Keratinocyte (primary cell): ENCODE measurements around the gene NLRP3. TPM values are rescaled to one million over a fixed set of nuclear protein-coding genes. Genes with fewer than 3 reads are reported as not detected.

ENCODE experiments used
- DNase-seq: peaks from one replicate; pipeline ENCODE4 v3.0.0-alpha.2; 2011; ENCODE audit warnings: low read depth, missing footprints, low spot score
- FAIRE-seq: peaks from 2 replicates; lab custom pipeline; 2011; peaks lifted over from hg19 to GRCh38; lab: Jason Lieb, UNC
- H2AFZ ChIP-seq: 2 replicates; pipeline ENCODE4 v1.6.0; 2012; ENCODE audit warnings: low read length, control low read depth, inconsistent platforms; ENCODE audit not compliant: control insufficient read depth
- H3K27ac ChIP-seq: 2 replicates; pipeline ENCODE4 v1.5.1; 2011; ENCODE audit warnings: low read length; ENCODE audit not compliant: control insufficient read depth, insufficient read depth
- H3K27me3 ChIP-seq: 3 replicates; pipeline ENCODE4 v1.6.0; 2011; ENCODE audit warnings: low read length; ENCODE audit not compliant: control insufficient read depth, insufficient read depth; ENCODE audit errors: extremely low read depth
- H3K36me3 ChIP-seq, 2 experiments: 2 replicates in 1 of 2; 3 replicates in 1 of 2; pipeline ENCODE4 v1.5.1; 2011; ENCODE audit warnings: low read length in 2 of 2, mild to moderate bottlenecking in 1 of 2; ENCODE audit not compliant: control insufficient read depth in 2 of 2, insufficient read depth in 2 of 2; ENCODE audit errors: extremely low read depth in 1 of 2
- H3K4me1 ChIP-seq: 3 replicates; pipeline ENCODE4 v1.5.1; 2011; ENCODE audit warnings: low read length; ENCODE audit not compliant: control insufficient read depth, insufficient read depth; ENCODE audit errors: extremely low read depth
- H3K4me2 ChIP-seq: 3 replicates; pipeline ENCODE4 v1.6.0; 2011; ENCODE audit warnings: low read depth, low read length; ENCODE audit not compliant: control insufficient read depth, insufficient read depth; ENCODE audit errors: extremely low read depth
- H3K4me3 ChIP-seq, 3 experiments: fragments of 200-600 bp in 1 of 3; sonication (generic) in 1 of 3; 2 replicates in 2 of 3; 3 replicates in 1 of 3; pipeline ENCODE4 v1.5.1; 2011 to 2016; ENCODE audit warnings: low read length in 3 of 3, mild to moderate bottlenecking in 3 of 3, control low read depth in 2 of 3, inconsistent platforms in 1 of 3, low read depth in 1 of 3, mixed read lengths in 1 of 3, mixed run types in 1 of 3, moderate library complexity in 1 of 3; ENCODE audit not compliant: control insufficient read depth in 2 of 3, insufficient read depth in 2 of 3; ENCODE audit errors: extremely low read depth in 1 of 3
- H3K79me2 ChIP-seq: 2 replicates; pipeline ENCODE4 v1.6.0; 2012; ENCODE audit warnings: low read length; ENCODE audit not compliant: control insufficient read depth, insufficient read depth
- H3K9ac ChIP-seq: 3 replicates; pipeline ENCODE4 v1.6.0; 2011; ENCODE audit warnings: low read length; ENCODE audit not compliant: control insufficient read depth, insufficient read depth; ENCODE audit errors: extremely low read depth
- H3K9me1 ChIP-seq: 3 replicates; pipeline ENCODE4 v1.6.0; 2011; ENCODE audit warnings: low read length; ENCODE audit not compliant: control insufficient read depth, insufficient read depth; ENCODE audit errors: extremely low read depth
- H3K9me3 ChIP-seq: 2 replicates; pipeline ENCODE4 v1.5.1; 2012; ENCODE audit warnings: low read depth, low read length; ENCODE audit not compliant: control insufficient read depth
- H4K20me1 ChIP-seq: 3 replicates; pipeline ENCODE4 v1.6.0; 2011; ENCODE audit warnings: low read length; ENCODE audit not compliant: control insufficient read depth, insufficient read depth; ENCODE audit errors: extremely low read depth
- CTCF ChIP-seq, 3 experiments: IDR thresholded peaks in 1 of 3; conservative IDR thresholded peaks in 1 of 3; optimal IDR thresholded peaks in 1 of 3; 2 replicates in 2 of 3; 3 replicates in 1 of 3; pipeline versions ENCODE3 to v1.5.1; 2011; ENCODE audit warnings: low read length in 3 of 3, mild to moderate bottlenecking in 3 of 3, moderate library complexity in 2 of 3, control low read depth in 1 of 3, inconsistent platforms in 1 of 3; ENCODE audit not compliant: insufficient read depth in 2 of 3; ENCODE audit errors: extremely low read depth in 1 of 3
- EZH2 ChIP-seq: IDR thresholded peaks from one replicate; pipeline ENCODE4 v1.6.1; 2012; ENCODE audit warnings: inconsistent platforms, mild to moderate bottlenecking, low read length, moderate library complexity
- dilution Hi-C: fragments of 300-500 bp; cut with MboI; formaldehyde crosslinking; loops from one replicate; pipeline ENCODE4 v1.7.0; 2020; ENCODE audit warnings: low sequenced_read_pairs; ENCODE audit not compliant: extremely low pct_ligation_motif_present
- polyA plus RNA-seq, 5 experiments: library from polyadenylated mRNA; depleted of rRNA in 3 of 5; stranded (reverse) in 3 of 5; stranded (forward) in 1 of 5; unstranded in 1 of 5; fragments of >200 nt; gene quantifications; 1 replicate in 1 of 5; 2 replicates in 3 of 5; 3 replicates in 1 of 5; pipeline versions ENCODE4 v1.2.1 to v1.2.3, GENCODE V29; 2011 to 2012; ENCODE audit warnings: missing spikeins in 2 of 5, low read depth in 1 of 5, low replicate concordance in 1 of 5

Gene NLRP3
- polyA plus RNA-seq, 1 donor (not counting 4 experiments of a cell fraction or from before 2014, with no cell fraction given) = 0.03 TPM

GRCh38 chr1:247401310-247402119 lies 14.5 kb upstream of the NLRP3 start:
- dilution Hi-C loops = no loop called here
- Histone ChIP-seq H2AFZ (no peak overlapping the region), H3K27ac (no peak overlapping the region), H3K4me3 (no peak overlapping the region), H3K9me3 (peaks cover 7% of the 10 kb centered on the region), H3K27me3 (no peaks in the 10 kb centered on the region), H3K79me2 (no peaks in the 10 kb centered on the region), H4K20me1 (no peaks in the 10 kb centered on the region), H3K4me1 (no peaks in the 10 kb centered on the region), H3K4me2 (no peak overlapping the region), H3K9ac (no peak overlapping the region), H3K36me3 (no peaks in the 10 kb centered on the region), H3K9me1 (no peaks in the 10 kb centered on the region)
- TF ChIP-seq CTCF (optimal IDR thresholded peaks at IDR 0.05 in 1 of 3, IDR thresholded peaks at IDR 0.05 in 1 of 3, conservative IDR thresholded peaks at IDR 0.05 in 1 of 3; ENCODE audit: extremely low read depth in 1 of 3, insufficient read depth in 2 of 3, low read length in 3 of 3) (no peak), EZH2 (no peak)
- FAIRE-seq (no peak), DNase-seq (no peak)

GRCh38 chr1:247402120-247402675 lies 13.8 kb upstream of the NLRP3 start:
- dilution Hi-C loops = no loop called here
- H2AFZ ChIP-seq = no peak overlapping the region
- H3K9me3 ChIP-seq = peaks cover 7% of the 10 kb centered on the region
- no peaks in the 10 kb centered on the region for H3K9me1 ChIP-seq
- H3K27me3 ChIP-seq = no peaks in the 10 kb centered on the region
- DNase-seq (no peak), FAIRE-seq (no peak)
- H3K4me1 ChIP-seq = no peaks in the 10 kb centered on the region
- H3K9ac ChIP-seq = no peak overlapping the region
- H3K79me2 ChIP-seq = no peaks in the 10 kb centered on the region
- H4K20me1 ChIP-seq = no peaks in the 10 kb centered on the region
- no peaks in the 10 kb centered on the region for H3K36me3 ChIP-seq
- no peak for TF ChIP-seq CTCF (optimal IDR thresholded peaks at IDR 0.05 in 1 of 3, IDR thresholded peaks at IDR 0.05 in 1 of 3, conservative IDR thresholded peaks at IDR 0.05 in 1 of 3; ENCODE audit: extremely low read depth in 1 of 3, insufficient read depth in 2 of 3, low read length in 3 of 3)
- no peak for TF ChIP-seq EZH2
- no peak overlapping the region for H3K27ac ChIP-seq
- no peak overlapping the region for H3K4me2 ChIP-seq
- no peak overlapping the region for H3K4me3 ChIP-seq
